ENCODE measurements around the gene SGMS1. TPM values are rescaled to one million over a fixed set of nuclear protein-coding genes. Genes with fewer than 3 reads are reported as not detected.

Gene SGMS1
- total RNA-seq, 4 donors from 2014 or later, result 153 to 235 (median 186) TPM

DNA sequence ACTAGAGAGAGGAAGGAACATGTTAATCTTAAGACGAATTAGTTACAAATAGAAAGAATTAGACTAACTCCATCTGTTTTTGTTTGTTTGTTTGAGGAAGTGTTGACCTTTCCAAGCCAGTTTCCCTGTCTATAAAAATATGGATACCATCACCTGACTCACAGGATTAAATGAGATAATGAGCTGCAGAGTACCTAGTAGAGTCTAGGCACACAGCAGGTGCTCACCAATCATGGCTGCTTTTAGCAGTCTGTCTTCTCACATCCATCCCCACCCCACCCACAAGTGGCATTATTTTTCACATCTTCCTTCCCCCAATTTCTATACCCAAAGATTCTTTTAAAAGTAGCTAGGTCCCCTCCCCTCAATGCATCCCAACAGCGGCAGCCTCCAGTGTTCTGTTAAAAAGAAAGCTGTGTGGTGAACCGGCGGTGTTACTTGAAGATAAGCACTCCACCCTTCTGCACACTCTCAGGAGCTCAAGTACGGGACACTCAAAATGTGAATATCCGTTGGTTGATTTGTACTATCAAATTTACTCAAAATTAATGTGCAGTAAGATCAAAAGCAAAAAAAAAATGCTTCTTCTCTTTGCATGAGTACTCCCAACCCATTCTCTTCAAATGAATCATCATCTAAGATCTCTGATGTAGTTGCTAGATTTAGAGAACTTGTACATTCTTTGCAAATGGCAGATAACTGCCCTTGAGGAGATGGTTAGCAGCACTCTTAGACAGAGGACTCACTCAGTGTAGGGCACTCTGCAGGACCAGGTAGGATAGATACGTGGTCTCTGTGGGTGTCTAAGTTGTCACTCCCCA lies 227.1 kb downstream of the SGMS1 start:
- DNase-seq (ENCODE audit: low spot score in 2 of 2), result no peak
- WGBS, 2 donors, result 73 to 80% methylated on average over 7 of the region's 7 CpGs
- TF ChIP-seq, protein P1, sequence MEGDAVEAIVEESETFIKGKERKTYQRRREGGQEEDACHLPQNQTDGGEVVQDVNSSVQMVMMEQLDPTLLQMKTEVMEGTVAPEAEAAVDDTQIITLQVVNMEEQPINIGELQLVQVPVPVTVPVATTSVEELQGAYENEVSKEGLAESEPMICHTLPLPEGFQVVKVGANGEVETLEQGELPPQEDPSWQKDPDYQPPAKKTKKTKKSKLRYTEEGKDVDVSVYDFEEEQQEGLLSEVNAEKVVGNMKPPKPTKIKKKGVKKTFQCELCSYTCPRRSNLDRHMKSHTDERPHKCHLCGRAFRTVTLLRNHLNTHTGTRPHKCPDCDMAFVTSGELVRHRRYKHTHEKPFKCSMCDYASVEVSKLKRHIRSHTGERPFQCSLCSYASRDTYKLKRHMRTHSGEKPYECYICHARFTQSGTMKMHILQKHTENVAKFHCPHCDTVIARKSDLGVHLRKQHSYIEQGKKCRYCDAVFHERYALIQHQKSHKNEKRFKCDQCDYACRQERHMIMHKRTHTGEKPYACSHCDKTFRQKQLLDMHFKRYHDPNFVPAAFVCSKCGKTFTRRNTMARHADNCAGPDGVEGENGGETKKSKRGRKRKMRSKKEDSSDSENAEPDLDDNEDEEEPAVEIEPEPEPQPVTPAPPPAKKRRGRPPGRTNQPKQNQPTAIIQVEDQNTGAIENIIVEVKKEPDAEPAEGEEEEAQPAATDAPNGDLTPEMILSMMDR (IDR thresholded peaks at IDR 0.05), result no peak
- TF ChIP-seq POLR2A (IDR thresholded peaks at IDR 0.05), result no peak
- H3K4me3 ChIP-seq (ENCODE audit: low read depth, poor library complexity, severe bottlenecking), result no peak overlapping the region
- intact Hi-C loops (cut with DNase I; ENCODE audit: low total_unique reads), result no loop called here

DNA sequence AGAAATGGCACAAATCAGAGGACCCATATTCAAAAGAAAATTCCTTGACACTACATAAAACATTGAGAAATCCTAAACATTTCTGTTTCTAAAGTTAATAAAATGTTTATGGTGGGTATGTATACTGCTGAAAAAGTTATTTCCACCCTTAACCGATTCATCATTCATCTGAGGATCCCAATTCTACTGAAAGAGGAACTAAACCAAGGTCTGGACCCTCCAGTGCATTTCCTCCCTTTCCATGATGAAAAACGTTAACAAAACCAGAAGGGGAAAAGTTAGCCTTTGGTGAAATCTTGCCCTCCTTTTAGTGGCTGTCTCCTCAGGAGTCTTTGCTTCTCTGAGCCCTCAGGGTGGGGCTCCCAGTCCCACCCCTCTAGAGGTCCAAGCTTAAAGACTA lies 227.9 kb downstream of the SGMS1 start:
- no peak overlapping the region for H3K4me3 ChIP-seq (ENCODE audit: low read depth, poor library complexity, severe bottlenecking)
- 77 to 80% methylated on average over 2 of the region's 2 CpGs for WGBS, 2 donors
- DNase-seq (ENCODE audit: low spot score in 2 of 2), result no peak
- TF ChIP-seq, protein P1 (IDR thresholded peaks at IDR 0.05), result no peak
- TF ChIP-seq POLR2A (IDR thresholded peaks at IDR 0.05), result no peak
- intact Hi-C loops (cut with DNase I; ENCODE audit: low total_unique reads), result no loop called here

DNA sequence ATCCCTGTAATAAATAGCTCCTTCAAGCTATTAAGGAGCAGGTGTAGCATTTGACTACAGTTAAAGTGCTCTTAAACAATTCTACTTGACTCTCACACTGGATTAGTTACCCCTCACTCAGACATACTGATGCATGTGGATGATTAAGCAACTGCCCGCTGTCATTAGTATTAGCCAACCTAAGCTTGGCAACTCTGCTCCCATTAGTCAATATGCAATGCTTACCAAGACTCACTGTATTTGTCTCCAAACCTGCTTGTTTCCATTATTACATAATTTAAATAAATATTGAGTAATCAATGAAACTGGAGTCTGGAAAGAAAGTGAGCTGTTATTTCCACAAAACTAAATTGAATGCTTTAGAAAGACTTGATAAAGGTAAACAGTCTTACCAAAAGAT lies 228.5 kb downstream of the SGMS1 start:
- intact Hi-C loops (cut with DNase I; ENCODE audit: low total_unique reads), result no loop called here
- TF ChIP-seq, protein P1 (IDR thresholded peaks at IDR 0.05), result no peak
- TF ChIP-seq POLR2A (IDR thresholded peaks at IDR 0.05), result no peak
- no peak overlapping the region for H3K4me3 ChIP-seq (ENCODE audit: low read depth, poor library complexity, severe bottlenecking)
- WGBS, 2 donors, result 23 to 51% methylated on average over 1 of the region's 1 CpG
- peak in 1 of 2 donors; percentile 75 for DNase-seq (ENCODE audit: low spot score in 2 of 2)

DNA sequence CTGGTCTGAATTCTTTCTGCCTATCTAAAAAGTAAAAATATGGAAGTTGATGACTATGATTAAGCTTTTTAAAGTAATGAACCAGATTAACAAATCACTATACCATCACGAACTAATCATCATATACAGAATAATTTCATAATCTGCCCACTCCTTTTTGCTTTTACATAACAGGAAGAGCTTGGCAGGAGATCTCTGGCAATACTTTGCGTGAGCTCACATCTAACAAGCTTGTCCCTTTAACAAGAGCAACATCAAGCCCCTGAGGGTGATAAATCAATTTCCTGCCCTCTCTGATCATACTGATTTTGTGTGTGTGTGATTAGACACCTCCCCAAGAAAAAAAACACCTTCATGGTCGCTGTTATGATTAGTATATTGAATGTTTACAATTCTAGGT lies 228.9 kb downstream of the SGMS1 start:
- intact Hi-C loops (cut with DNase I; ENCODE audit: low total_unique reads), result no loop called here
- 19 to 22% methylated on average over 3 of the region's 3 CpGs for WGBS, 2 donors
- H3K4me3 ChIP-seq (ENCODE audit: low read depth, poor library complexity, severe bottlenecking), result no peak overlapping the region
- no peak for DNase-seq (ENCODE audit: low spot score in 2 of 2)
- TF ChIP-seq POLR2A (IDR thresholded peaks at IDR 0.05), result no peak
- TF ChIP-seq, protein P1 (IDR thresholded peaks at IDR 0.05), result no peak

DNA sequence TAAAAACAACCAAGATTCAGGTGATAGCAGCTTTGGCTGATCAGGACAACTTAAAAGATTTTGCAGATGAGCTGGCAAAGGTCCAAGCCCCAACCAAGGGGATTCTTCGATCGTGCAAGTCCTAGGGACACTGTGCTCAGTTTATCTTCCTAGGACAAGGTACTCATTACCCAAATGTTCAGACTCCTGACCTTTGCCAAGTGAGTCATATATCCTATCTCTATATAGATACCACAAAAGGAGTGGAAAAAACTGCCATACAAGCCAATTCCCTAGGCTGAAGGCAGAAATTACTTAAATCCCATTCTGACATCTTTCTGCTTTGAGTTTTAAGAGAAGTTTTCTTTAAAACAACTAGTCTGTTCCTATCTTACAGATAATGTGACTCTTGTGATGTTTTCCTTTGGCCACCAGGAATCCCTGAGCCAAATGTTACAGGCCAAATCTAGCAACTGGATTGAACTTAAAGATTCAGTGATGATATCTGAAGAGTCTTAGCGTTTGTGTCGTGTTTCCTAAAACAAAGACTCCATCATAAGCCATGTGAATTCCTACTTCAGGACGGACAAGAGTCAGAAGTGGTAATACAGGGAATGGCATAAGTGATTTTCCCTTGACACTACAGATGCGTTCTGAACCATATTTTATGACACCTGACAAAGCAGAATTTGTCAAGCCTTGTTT lies 229.8 kb downstream of the SGMS1 start:
- TF ChIP-seq POLR2A (IDR thresholded peaks at IDR 0.05), result no peak
- TF ChIP-seq, protein P1 (IDR thresholded peaks at IDR 0.05), result no peak
- H3K4me3 ChIP-seq (ENCODE audit: low read depth, poor library complexity, severe bottlenecking), result no peak overlapping the region
- 55 to 67% methylated on average over 6 of the region's 6 CpGs for WGBS, 2 donors
- DNase-seq (ENCODE audit: low spot score in 2 of 2), result no peak
- intact Hi-C loops (cut with DNase I; ENCODE audit: low total_unique reads), result no loop called here
